ENCODE measurements around the gene RAB3IP. TPM values are rescaled to one million over a fixed set of nuclear protein-coding genes. Genes with fewer than 3 reads are reported as not detected.
"Not testable (repeated sequence)": the region's sequence is repeated elsewhere in the genome, so short reads cannot be mapped to it uniquely, and the experiment has no call there.

Gene RAB3IP
- total RNA-seq, 1 donor from 2014 or later: 50.8 TPM

- H3K36me3 ChIP-seq (ENCODE audit: control insufficient read depth, insufficient read depth, low read length): no peaks in the 10 kb centered on the region
- no peak for TF ChIP-seq CTCF (IDR thresholded peaks at IDR 0.05; ENCODE audit: insufficient read depth, low read length, severe bottlenecking)
- H3K4me3 ChIP-seq (ENCODE audit: low read depth, low read length): no peak overlapping the region
- FAIRE-seq (no peak), DNase-seq (ENCODE audit: low read depth) (no peak)
- H3K27me3 ChIP-seq (ENCODE audit: control insufficient read depth, insufficient read depth, low read length): no peaks in the 10 kb centered on the region
These were observed 113.3 kb downstream of the RAB3IP start for GRCh38 chr12:69851976-69852375.

- H3K4me3 ChIP-seq (ENCODE audit: low read depth, low read length); H3K36me3 ChIP-seq (ENCODE audit: control insufficient read depth, insufficient read depth, low read length); DNase-seq (ENCODE audit: low read depth); H3K27me3 ChIP-seq (ENCODE audit: control insufficient read depth, insufficient read depth, low read length); FAIRE-seq: not testable (repeated sequence)
These were observed 114.7 kb downstream of the RAB3IP start for GRCh38 chr12:69853176-69853961.

GRCh38 chr12:69866698-69867097, 128.0 kb downstream of the RAB3IP start:
- DNase-seq (ENCODE audit: low read depth) (no peak), FAIRE-seq (no peak)
- Histone ChIP-seq H3K36me3 (ENCODE audit: control insufficient read depth, insufficient read depth, low read length) (no peaks in the 10 kb centered on the region), H3K4me3 (ENCODE audit: low read depth, low read length) (no peak overlapping the region), H3K27me3 (ENCODE audit: control insufficient read depth, insufficient read depth, low read length) (peaks cover 3% of the 10 kb centered on the region)
- no peak for TF ChIP-seq CTCF (IDR thresholded peaks at IDR 0.05; ENCODE audit: insufficient read depth, low read length, severe bottlenecking)

GRCh38 chr12:69868695-69869094, 130.0 kb downstream of the RAB3IP start:
- Histone ChIP-seq H3K4me3 (ENCODE audit: low read depth, low read length) (no peak overlapping the region), H3K27me3 (ENCODE audit: control insufficient read depth, insufficient read depth, low read length) (peaks cover 3% of the 10 kb centered on the region), H3K36me3 (ENCODE audit: control insufficient read depth, insufficient read depth, low read length) (no peaks in the 10 kb centered on the region)
- FAIRE-seq: peak; percentile 82
- no peak for TF ChIP-seq CTCF (IDR thresholded peaks at IDR 0.05; ENCODE audit: insufficient read depth, low read length, severe bottlenecking)
- no peak for DNase-seq (ENCODE audit: low read depth)

- FAIRE-seq (no peak), DNase-seq (ENCODE audit: low read depth) (peak; percentile 74)
- Histone ChIP-seq H3K27me3 (ENCODE audit: control insufficient read depth, insufficient read depth, low read length) (no peaks in the 10 kb centered on the region), H3K36me3 (ENCODE audit: control insufficient read depth, insufficient read depth, low read length) (no peaks in the 10 kb centered on the region), H3K4me3 (ENCODE audit: low read depth, low read length) (no peak overlapping the region)
- no peak for TF ChIP-seq CTCF (IDR thresholded peaks at IDR 0.05; ENCODE audit: insufficient read depth, low read length, severe bottlenecking)
These were observed 134.1 kb downstream of the RAB3IP start for GRCh38 chr12:69872804-69873203.

Other genes starting within 250 kb of the RAB3IP start
- gene CCT2, start 153.4 kb upstream of the RAB3IP start, total RNA-seq: 150 and 235 TPM in 2 replicates
- gene LRRC10, start 128.0 kb upstream of the RAB3IP start, total RNA-seq: not detected in 2 replicates
- gene BEST3, start 39.6 kb upstream of the RAB3IP start, total RNA-seq: not detected in 2 replicates
- 0.26 and 0.51 TPM in 2 replicates for gene MYRFL, start 86.4 kb downstream of the RAB3IP start, total RNA-seq